NCI-H1092 (cell line): ENCODE data around the gene TP53BP2.
"Not testable (repeated sequence)": the region's sequence is repeated elsewhere in the genome, so short reads cannot be mapped to it uniquely, and the experiment has no call there.

Source experiments
- DNase-seq: peaks from one replicate; lab custom pipeline; 2025; lab: John Stamatoyannopoulos, UW

TP53BP2 gene

DNA sequence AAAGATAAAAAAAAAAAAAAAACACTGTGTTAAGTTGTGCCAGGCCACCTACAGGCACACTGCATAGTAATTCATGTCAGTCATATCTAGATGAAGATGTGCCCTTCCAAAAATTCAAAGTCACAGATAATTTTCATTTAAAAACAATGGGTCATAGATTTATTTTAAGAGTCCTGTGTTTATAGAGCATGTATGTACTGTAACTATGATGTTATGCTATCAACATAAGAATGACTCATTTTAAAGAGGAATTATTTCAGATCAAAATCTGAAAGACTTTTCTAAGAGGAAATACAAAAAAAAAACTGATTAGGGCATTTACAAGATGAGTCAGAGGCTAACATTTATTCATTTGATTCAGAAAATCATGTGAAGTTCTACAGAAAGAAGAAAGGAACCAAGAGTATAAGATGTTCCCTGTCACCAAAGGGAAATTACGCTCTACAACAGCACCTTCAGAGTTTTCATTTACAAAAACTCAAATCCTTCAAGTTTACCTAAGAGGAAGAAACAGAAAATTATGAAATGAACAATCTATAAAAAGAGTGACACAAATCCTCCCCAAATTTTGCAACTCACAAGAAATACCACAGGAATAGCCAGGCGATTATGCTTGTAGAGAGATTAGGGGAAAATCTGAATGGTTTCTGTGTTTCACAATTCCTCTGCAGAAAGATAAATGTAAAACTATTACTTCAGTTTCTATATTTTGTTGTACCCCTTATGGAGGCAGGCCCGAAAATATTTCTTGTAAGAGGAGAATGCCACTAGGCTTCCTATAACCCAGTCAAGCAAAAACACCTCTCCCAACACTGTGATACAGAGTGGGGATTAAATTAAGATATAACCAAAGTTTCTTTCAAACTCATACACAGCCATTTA is 13.8 kb downstream of the TP53BP2 start:
- no peak for DNase-seq

- DNase-seq = no peak
Observed at GRCh38 chr1:223829678-223830077, 16.1 kb downstream of the TP53BP2 start.

DNA sequence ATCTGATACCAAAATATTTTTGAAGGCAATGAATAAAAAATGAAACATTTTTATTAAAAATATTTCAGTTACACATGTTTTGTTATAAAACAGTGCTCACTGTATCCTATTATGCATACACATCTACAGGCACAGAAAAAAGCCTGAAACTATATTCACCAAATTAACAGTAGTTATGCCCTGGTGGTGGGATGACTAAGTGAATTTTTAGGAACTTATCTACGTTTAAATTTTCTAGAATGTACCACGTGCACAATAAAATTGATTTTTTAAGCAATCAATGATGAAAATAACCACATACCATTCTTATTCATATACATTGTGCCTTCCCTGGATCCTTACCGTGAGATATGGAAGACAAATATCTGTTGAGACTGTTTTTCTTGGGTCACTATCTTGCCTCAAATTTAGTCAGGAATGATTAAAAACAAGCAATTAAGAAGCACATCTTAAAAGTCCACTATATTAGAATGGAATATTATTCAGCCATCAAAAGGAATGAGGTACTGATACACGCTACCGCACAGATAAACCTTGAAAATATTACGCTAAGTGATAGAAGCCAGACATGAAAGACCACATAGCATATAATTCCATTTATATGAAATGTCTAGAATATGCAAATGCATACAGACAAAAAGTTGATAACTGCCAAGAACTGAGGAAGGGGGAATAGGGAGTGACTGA is 17.4 kb downstream of the TP53BP2 start:
- no peak for DNase-seq

- DNase-seq = no peak
Observed at GRCh38 chr1:223827193-223827663, 18.5 kb downstream of the TP53BP2 start.

DNA sequence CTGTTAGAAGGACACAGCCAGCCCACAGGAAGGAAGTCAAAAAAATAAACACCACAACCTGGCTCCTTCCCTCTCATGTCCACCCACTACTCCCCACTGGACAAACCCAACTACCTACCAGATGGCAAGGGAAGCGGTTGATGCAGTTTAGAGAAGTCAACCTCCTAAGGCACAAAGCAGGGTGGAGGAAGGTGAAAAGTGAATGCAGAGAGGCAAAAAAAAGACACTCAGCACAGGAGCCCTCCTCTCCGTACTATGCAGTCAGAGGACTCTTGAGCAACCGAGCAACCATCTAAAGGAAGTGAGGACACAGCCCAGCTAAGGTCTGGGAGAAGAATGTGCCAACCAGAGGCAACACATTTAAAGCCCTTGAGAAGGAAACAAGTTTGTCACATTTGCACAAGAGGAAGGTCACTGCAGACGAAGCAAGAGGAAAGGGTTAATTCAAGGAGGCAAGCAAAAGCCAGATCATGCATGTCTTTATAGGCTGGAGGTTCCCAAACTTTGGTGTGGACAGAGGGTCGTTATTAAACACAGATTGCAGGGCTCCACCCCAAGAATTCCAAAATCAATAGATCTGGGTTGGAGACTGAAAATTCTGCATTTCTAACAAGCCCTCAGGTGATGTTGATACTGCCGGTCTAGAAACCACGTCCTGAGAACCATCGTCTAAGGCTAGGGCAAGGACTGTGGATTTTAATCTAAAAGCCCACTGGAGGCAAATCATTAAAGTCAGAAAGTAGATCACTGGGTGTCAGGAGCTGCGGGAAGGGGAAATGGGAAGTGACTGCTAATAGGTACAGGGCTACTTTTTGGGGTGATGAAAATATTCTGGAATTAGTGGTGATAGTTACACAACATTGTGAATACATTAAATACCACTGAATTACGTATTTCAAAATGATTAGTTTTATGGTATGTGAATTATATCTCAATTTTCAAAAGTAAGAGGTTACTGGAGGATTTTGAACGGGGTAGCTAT is 19.7 kb downstream of the TP53BP2 start:
- DNase-seq = no peak

- DNase-seq = no peak
Observed at GRCh38 chr1:223824712-223825111, 21.0 kb downstream of the TP53BP2 start.

GRCh38 chr1:223824287-223824686 is 21.5 kb downstream of the TP53BP2 start:
- no peak for DNase-seq

DNA sequence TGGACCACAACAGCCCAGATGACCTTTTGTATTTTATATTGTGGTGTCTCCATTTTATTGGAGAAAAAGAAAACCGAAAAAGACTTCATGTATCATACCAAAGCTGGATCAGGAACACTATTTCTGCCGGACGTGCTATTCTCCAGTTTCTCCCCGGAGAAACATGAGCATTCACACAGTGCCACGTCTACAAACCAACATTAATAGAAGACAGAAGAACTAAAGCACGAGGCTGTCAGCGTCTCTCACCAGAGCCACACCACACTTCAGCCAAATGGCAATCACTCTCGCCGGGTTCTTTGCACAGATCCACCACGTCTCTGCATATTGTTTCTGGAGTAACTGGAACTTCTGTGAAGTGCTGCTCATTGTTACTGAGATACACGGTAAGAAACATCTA is 24.8 kb downstream of the TP53BP2 start:
- DNase-seq = no peak

DNA sequence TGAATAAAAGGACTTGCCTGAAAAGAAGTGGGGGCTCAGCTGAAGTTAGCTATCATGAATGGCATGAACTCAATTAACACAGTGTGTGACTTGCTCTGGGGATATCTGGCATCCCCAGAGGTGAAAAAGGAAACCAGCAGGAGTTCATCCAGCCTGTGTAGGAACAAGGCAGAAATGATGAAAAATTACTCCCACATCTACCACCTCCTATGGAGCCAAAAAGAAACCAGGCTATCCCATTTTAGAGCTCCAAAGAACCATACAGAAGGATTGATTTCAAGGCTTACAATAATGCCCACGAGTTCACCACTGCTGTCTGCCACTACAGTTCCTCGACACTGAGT is 25.3 kb downstream of the TP53BP2 start:
- DNase-seq = no peak

GRCh38 chr1:223819730-223820514 is 25.8 kb downstream of the TP53BP2 start:
- no peak for DNase-seq

DNA sequence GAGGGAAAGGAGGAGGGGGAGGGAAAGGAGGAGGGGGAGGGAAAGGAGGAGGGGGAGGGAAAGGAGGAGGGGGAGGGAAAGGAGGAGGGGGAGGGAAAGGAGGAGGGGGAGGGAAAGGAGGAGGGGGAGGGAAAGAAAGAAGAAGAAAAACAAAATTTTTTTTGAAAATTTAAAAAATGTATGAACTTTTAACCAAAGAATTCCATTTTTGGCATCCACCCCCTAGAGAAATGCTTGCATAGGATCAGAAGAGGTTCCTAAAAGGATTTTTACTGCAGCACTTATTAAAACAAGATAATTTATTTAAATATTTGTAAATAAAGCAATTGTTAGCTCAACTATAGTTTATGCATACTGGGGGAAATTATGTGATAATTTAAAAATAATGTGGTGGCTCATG is 28.5 kb downstream of the TP53BP2 start:
- not testable (repeated sequence) for DNase-seq

DNA sequence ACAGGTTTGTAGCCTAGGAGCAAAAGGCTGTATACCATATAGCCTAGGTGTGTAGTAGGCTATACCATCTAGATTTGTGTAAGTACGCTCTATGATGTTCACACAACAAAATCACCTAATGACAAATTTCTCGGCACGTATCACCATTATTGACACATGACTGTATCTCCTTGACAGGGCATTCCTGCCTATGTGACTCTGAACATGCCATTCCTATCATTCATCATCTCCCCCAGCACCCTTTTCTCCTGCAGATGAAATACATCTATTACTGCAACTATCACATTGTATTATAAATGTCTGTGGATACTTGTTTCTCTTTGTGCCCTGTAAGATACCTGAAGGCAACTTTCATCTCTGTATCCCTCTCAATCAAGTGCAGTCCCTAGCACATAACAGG is 29.9 kb downstream of the TP53BP2 start:
- DNase-seq = no peak

DNA sequence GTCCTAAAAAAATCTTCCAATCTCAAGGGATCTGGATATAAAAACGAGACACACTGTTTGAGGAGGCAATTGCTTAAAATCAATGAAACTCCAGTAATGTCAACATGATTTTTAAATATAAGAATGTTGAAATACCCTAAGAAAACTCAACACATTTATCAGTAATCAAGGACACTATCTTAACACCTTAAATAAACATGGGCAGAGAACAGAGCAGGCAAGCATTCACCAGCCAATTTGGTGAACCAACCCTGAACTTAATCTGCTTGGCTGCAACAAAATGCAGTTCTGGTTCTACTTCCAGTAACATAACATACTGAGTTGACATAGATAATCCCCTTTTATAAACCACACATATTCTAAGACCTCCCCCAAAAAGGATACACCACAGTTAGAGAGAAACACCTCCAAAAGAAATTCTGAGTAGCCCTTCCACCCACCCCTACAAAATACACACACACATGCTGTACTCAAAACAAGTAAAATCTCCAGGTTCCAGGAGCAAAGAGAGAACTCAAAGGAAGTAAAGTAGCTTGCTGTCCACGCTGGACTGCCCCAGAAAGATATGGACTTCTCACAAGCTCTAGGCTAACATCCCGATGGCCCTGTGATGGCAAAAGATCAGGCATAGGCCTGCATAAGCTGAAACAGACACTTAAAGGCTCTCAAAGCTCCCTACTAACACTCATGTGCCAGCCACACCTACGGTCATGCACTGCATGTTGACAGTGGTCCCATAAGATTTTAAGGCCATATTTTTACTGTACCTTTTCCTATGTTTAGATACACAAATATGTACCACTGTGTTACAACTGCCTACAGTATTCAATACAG is 30.5 kb downstream of the TP53BP2 start:
- DNase-seq = no peak

GRCh38 chr1:223813645-223814044 is 32.1 kb downstream of the TP53BP2 start:
- DNase-seq = no peak

DNA sequence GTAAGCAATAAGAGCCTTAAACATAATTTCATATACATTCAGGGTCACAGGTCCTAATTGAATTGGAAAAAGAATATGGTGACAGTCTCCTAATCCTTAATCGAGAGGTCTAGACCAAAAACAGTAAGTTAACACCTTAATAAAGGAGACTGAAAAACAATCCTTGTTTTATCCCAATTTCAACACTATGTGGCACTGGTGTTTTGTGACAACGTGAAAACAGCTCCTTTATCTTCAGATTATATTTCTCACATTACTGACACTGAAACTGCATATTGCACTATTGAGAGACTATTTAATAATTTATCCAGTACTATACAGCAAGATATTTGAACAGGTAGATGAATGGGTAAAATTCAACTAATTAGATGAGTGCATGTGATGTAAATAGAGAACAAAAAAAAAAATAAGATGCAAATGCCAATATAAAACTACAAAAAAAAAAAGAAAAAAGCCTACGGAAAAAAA is 34.1 kb downstream of the TP53BP2 start:
- DNase-seq = peak; percentile 6

DNA sequence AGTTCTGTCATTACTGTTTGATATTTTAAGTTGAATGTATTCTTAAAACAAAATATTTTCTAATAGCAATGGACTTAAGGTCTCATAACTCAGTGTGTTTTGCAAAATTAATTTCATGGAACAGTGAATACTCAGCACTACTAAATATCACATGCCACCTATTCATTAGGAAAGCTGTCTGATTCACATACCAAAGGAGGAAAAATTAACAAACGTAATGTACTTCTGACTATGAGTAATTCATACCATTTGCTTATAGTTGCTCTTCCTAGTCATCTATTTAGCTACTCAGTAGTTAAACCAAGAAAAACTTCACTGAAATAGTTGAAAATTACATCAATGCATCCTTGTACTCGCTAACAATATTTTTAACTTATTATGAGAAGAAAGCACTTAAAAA is 35.2 kb downstream of the TP53BP2 start:
- DNase-seq = no peak

- DNase-seq = not testable (repeated sequence)
Observed at GRCh38 chr1:223809905-223810304, 35.8 kb downstream of the TP53BP2 start.

- no peak for DNase-seq
Observed at GRCh38 chr1:223803211-223803610, 42.5 kb downstream of the TP53BP2 start.

DNA sequence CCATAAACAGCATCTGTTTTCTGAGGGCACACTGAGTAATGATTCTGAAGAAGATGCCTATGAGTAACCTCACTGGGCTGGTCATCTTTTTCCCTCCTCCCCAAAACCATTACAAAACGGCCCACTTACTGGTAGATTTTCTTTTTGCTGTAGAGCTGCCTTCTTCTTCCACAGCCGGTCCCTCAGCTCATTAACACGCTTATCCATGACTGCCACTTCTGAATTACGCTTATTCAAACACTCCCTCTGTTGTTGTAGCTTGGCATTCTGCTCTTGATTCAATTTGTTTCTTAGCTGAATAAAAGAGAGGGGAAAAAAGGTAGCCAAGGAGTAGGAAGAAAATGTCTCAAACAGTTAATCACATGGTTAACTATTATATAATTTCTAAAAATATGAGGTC is 43.1 kb downstream of the TP53BP2 start:
- no peak for DNase-seq

DNA sequence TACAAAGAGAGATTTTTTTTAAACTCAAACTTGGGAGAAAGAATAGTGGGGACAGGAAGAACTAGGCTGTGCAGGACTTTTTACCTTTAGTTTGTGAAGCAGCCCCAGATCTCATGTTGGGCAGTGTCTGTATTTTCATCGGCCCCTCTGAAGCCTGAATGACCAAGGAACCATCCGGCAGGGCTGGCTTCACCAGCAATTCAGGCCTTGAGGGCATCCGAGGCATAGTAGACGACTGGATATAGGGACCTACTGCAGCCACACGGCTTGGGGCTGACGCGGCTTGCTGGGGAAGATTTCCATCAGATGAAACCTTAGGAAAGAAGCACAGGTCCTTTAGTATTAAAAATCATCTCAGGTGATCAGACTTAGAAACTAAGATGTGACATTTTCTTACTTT is 43.7 kb downstream of the TP53BP2 start:
- DNase-seq = no peak
